ENCODE results near the gene SLC29A4. TPM values are rescaled to one million over a fixed set of nuclear protein-coding genes. Genes with fewer than 3 reads are reported as not detected.

The SLC29A4 gene
- total RNA-seq, 1 donor from 2014 or later, result 0.98 TPM

DNA sequence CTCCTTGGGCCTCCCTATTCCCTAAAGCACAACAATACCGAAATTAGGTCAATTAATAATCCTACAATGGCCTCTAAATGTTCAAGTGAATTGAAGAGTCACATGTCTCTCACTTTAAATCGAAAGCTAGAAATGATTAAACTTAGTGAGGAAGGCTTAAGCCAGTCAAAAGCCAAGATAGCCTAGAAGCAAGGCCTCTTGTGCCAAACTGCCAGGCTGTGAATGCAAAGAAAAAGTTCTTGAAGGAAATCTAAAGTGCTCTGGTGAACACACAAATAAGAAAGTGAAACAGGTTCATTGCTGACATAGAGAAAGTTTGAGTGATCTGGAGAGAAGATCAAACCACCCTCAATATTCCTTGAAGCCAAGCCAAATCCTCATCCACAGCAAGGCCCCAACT lies 57.2 kb downstream of the SLC29A4 start:
- no peak for DNase-seq
- Histone ChIP-seq H3K4me3 (no peak overlapping the region), H3K4me1 (no peaks in the 10 kb centered on the region), H3K27me3 (no peaks in the 10 kb centered on the region), H3K36me3 (peaks cover 85% of the 10 kb centered on the region), H3K27ac (no peak overlapping the region), H3K9me3 (peaks cover 6% of the 10 kb centered on the region)
- intact Hi-C loops (cut with DNase I), result no loop called here
- TF ChIP-seq, protein P1, sequence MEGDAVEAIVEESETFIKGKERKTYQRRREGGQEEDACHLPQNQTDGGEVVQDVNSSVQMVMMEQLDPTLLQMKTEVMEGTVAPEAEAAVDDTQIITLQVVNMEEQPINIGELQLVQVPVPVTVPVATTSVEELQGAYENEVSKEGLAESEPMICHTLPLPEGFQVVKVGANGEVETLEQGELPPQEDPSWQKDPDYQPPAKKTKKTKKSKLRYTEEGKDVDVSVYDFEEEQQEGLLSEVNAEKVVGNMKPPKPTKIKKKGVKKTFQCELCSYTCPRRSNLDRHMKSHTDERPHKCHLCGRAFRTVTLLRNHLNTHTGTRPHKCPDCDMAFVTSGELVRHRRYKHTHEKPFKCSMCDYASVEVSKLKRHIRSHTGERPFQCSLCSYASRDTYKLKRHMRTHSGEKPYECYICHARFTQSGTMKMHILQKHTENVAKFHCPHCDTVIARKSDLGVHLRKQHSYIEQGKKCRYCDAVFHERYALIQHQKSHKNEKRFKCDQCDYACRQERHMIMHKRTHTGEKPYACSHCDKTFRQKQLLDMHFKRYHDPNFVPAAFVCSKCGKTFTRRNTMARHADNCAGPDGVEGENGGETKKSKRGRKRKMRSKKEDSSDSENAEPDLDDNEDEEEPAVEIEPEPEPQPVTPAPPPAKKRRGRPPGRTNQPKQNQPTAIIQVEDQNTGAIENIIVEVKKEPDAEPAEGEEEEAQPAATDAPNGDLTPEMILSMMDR (IDR thresholded peaks at IDR 0.05), result no peak
- ATAC-seq, result peak; percentile 66

DNA sequence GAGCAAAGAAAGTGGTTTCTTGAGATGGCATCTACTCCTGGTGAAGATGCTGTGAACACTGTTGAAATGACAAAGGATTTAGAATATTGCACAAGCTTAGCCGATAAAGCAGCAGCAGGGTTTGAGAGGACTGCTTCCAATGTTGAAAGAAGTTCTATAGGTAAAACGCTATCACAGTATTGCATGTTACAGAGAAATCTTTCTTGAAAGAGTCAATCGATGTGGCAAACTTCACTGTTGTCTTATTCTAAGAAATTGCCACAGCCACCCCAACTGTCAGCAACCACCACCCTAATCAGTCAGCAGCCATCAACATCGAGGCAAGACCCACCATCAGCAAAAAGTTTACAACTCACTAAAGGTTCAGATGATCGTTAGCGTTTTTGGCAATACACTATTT lies 59.9 kb downstream of the SLC29A4 start:
- H3K4me1 ChIP-seq, result no peaks in the 10 kb centered on the region
- H3K4me3 ChIP-seq, result no peak overlapping the region
- peaks cover 84% of the 10 kb centered on the region for H3K36me3 ChIP-seq
- no peaks in the 10 kb centered on the region for H3K27me3 ChIP-seq
- no peak overlapping the region for H3K27ac ChIP-seq
- intact Hi-C loops (cut with DNase I), result no loop called here
- ATAC-seq (no peak), DNase-seq (no peak)
- TF ChIP-seq, protein P1 (IDR thresholded peaks at IDR 0.05), result no peak
- no peaks in the 10 kb centered on the region for H3K9me3 ChIP-seq

DNA sequence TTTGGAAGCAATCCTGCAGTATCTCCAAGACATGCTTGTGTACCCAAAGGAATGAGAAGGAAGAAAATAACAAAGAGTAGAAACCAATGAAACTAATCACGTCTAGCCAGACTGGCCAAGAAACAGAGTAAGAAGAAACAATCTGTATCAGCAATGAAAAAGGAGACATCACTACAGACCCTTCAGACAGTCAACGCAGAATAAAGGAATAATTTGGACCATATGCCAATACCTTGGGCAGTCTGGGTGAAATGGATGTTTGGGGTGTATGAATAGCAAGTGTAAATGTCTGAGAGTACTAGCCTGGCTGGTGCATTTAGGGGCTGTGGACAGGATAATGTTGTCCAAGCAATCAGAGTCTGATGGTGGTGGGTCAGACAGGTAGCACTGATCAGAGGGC lies 61.1 kb downstream of the SLC29A4 start:
- peaks cover 81% of the 10 kb centered on the region for H3K36me3 ChIP-seq
- no peaks in the 10 kb centered on the region for H3K4me1 ChIP-seq
- no peak overlapping the region for H3K27ac ChIP-seq
- ATAC-seq, result no peak
- intact Hi-C loops (cut with DNase I), result no loop called here
- H3K27me3 ChIP-seq, result no peaks in the 10 kb centered on the region
- no peak overlapping the region for H3K4me3 ChIP-seq
- TF ChIP-seq, protein P1 (IDR thresholded peaks at IDR 0.05), result no peak
- H3K9me3 ChIP-seq, result no peaks in the 10 kb centered on the region
- DNase-seq, result no peak

DNA sequence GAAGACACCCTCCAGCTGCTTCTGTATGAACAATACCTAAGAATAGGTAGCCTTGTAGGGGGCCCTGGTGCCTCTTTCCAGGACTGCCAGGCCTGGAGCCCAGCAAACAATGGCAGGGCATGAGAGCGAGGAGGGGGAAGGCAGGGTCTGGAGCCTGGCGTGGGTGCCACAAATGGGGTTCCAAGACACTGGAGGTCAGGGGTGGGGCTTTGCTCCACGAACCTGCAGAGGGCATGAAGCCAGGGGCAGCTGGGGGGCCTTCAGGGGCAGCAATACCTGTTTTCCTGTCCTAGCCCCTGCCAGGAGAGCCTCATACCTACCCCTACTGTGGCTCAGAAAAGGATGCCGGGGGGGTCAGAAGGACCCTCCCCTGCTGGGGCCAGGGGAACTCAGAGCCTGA lies 61.6 kb downstream of the SLC29A4 start:
- intact Hi-C loops (cut with DNase I), result no loop called here
- no peak for ATAC-seq
- no peaks in the 10 kb centered on the region for H3K27me3 ChIP-seq
- H3K27ac ChIP-seq, result no peak overlapping the region
- H3K4me1 ChIP-seq, result no peaks in the 10 kb centered on the region
- H3K4me3 ChIP-seq, result no peak overlapping the region
- H3K9me3 ChIP-seq, result no peaks in the 10 kb centered on the region
- H3K36me3 ChIP-seq, result peaks cover 82% of the 10 kb centered on the region
- no peak for DNase-seq
- TF ChIP-seq, protein P1 (IDR thresholded peaks at IDR 0.05), result no peak

DNA sequence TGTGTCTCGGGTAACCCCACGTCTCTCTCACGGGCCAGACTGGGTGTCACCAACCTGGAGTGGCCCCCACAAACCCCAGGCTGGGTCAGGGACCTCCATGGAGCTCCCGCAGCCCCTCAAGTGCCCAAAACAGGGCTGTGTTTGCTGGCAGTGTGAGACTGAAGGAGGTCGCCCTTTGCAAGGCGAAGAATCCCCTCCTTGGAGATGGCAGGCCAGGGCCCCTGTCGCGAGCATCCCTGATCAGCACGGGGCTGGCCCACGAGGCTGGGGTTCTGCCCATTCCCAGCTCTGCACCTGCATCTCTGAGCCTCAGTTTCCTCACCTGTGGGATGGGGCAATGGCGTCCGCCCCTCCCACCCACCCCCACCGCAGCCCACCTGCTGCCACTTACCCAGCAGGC lies 62.4 kb downstream of the SLC29A4 start:
- Histone ChIP-seq H3K27ac (no peak overlapping the region), H3K9me3 (no peaks in the 10 kb centered on the region), H3K27me3 (no peaks in the 10 kb centered on the region), H3K4me3 (no peak overlapping the region), H3K36me3 (peaks cover 79% of the 10 kb centered on the region), H3K4me1 (no peaks in the 10 kb centered on the region)
- no peak for ATAC-seq
- intact Hi-C loops (cut with DNase I), result no loop called here
- TF ChIP-seq, protein P1 (IDR thresholded peaks at IDR 0.05), result no peak
- no peak for DNase-seq

DNA sequence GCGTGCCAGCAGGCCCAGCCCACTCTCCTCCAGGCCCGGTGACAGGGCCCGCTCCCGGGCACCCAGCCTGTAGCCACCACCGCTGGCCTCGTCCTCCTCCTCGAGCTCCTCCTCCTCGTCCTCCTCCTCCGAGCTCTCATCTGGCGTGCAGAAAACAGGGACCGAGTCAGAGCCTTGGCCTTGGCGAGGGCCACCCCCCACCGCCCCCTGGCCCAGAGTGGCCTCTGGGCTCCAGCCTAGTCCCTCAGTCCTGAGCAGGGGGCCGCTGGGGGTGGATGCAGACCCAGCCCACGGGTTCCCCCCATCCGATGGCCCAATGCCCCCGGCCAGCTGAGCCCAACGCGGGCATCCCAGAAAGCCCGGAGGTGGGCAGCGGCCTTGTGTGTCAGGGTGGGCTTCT lies 62.9 kb downstream of the SLC29A4 start:
- TF ChIP-seq, protein P1 (IDR thresholded peaks at IDR 0.05), result no peak
- Histone ChIP-seq H3K9me3 (no peaks in the 10 kb centered on the region), H3K4me3 (no peak overlapping the region), H3K27me3 (no peaks in the 10 kb centered on the region), H3K4me1 (no peaks in the 10 kb centered on the region), H3K27ac (no peak overlapping the region), H3K36me3 (peaks cover 81% of the 10 kb centered on the region)
- ATAC-seq (peak; percentile 8), DNase-seq (no peak)
- intact Hi-C loops (cut with DNase I), result no loop called here

Data from upper lobe of right lung (tissue), 1 donor.